Measurements from ENCODE around the gene F8. TPM values are rescaled to one million over a fixed set of nuclear protein-coding genes. Genes with fewer than 3 reads are reported as not detected.

Gene F8
- total and polyA plus RNA-seq, 9 of the 15 experiments (the other 6 are each of a cell fraction or from before 2014, with no cell fraction given) = 0.41 to 3.8 (median 0.91) TPM

- CTCF ChIA-PET (ENCODE audit: low intra/inter-chr PET ratio) = no interaction called here
- intact Hi-C loops (cut with micrococcal nuclease) = no loop called here
- BruUV-seq (replicated peaks) = no TSS peak
- no peaks in the 10 kb centered on the region for H3K27me3 ChIP-seq (ENCODE audit: control insufficient read depth in 2 of 2, insufficient read depth in 2 of 2, low read length in 2 of 2)
- WGBS (ENCODE audit: insufficient coverage, low coverage, missing lambda C conversion rate) = 90% methylated on average over 2 of the region's 2 CpGs
- H3K27ac ChIP-seq (ENCODE audit: extremely low read depth, low read depth, low read length) = no peak overlapping the region
- POLR2A ChIA-PET = interaction anchor here (0.7 to 1.3 kb wide), 2 partner anchors 52 to 199 kb away, joined by 3 read pairs; partner anchors contain the start of gene FUNDC2
- H3K4me3 ChIP-seq = no peak overlapping the region
- H4K20me1 ChIP-seq (replicated peaks; ENCODE audit: control insufficient read depth, insufficient read depth, low read length) = no peaks in the 10 kb centered on the region
- DNase-seq (ENCODE audit: extremely low read depth in 1 of 4, low spot score in 3 of 4) (no peak), FAIRE-seq (no peak), ATAC-seq (no peak)
- TF ChIP-seq YBX1 (IDR thresholded peaks at IDR 0.05) (no peak), SAFB2 (IDR thresholded peaks at IDR 0.05; ENCODE audit: borderline replicate concordance, low read depth, low read length, severe bottlenecking) (no peak), TRIM28 (IDR thresholded peaks at IDR 0.05) (no peak), MTA3 (IDR thresholded peaks at IDR 0.05; ENCODE audit: borderline replicate concordance) (no peak), RBBP5 (IDR thresholded peaks at IDR 0.05; ENCODE audit: borderline replicate concordance, insufficient read depth, low read length, poor library complexity, severe bottlenecking) (no peak), ZNF24 (IDR thresholded peaks at IDR 0.05) (no peak), PTTG1 (tag; IDR thresholded peaks at IDR 0.05; ENCODE audit: low read depth) (no peak), SREBF2 (CRISPR knock-in tag; IDR thresholded peaks at IDR 0.05) (no peak), ZBED1 (IDR thresholded peaks at IDR 0.05) (no peak), OTX1 (CRISPR knock-in tag; IDR thresholded peaks at IDR 0.05) (no peak), SNAPC5 (CRISPR knock-in tag; IDR thresholded peaks at IDR 0.05) (no peak), MBD1 (CRISPR knock-in tag; IDR thresholded peaks at IDR 0.05) (no peak)
- H3K79me2 ChIP-seq (ENCODE audit: control insufficient read depth, insufficient read depth, low read length) = no peaks in the 10 kb centered on the region
- H3K4me2 ChIP-seq (ENCODE audit: insufficient read depth, low read length) = peak overlapping the region; percentile 41; the same call in 1 of the 2 replicates
- H3K4me1 ChIP-seq (replicated peaks in 1 of 2; ENCODE audit: control insufficient read depth in 2 of 2, insufficient read depth in 2 of 2, low read length in 2 of 2) = peaks cover 3 to 27% of the 10 kb centered on the region in 2 experiments; a peak in 4 of 5 replicates
- H3K9me1 ChIP-seq (ENCODE audit: control insufficient read depth, insufficient read depth, low read length) = no peaks in the 10 kb centered on the region
- H3K36me3 ChIP-seq (ENCODE audit: control insufficient read depth, insufficient read depth, low read length) = no peaks in the 10 kb centered on the region
- peak overlapping the region; percentile 85 for H2AFZ ChIP-seq (ENCODE audit: low read depth, low read length)
- in situ Hi-C loops (cut with MboI) = no loop called here
- H3K9me3 ChIP-seq (replicated peaks; ENCODE audit: control insufficient read depth, insufficient read depth, low read depth, low read length) = no peaks in the 10 kb centered on the region
- H3K9ac ChIP-seq (ENCODE audit: insufficient read depth in 1 of 2, low read depth in 2 of 2, low read length in 2 of 2) = peak overlapping the region; percentile 28 to 37; a peak in 2 of 4 replicates
Observed at GRCh38 chrX:154828016-154828408, 194.5 kb downstream of the F8 start.

Measured in K562 (cell line).